ENCODE data around the gene ARHGAP22. TPM values are rescaled to one million over a fixed set of nuclear protein-coding genes. Genes with fewer than 3 reads are reported as not detected.
A peak's percentile ranks its signal among the peaks of the same experiment; 100 is the strongest.

Gene ARHGAP22
- polyA plus RNA-seq, 1 of the 3 experiments (the other 2 are of a cell fraction) = 12.4 TPM

DNA sequence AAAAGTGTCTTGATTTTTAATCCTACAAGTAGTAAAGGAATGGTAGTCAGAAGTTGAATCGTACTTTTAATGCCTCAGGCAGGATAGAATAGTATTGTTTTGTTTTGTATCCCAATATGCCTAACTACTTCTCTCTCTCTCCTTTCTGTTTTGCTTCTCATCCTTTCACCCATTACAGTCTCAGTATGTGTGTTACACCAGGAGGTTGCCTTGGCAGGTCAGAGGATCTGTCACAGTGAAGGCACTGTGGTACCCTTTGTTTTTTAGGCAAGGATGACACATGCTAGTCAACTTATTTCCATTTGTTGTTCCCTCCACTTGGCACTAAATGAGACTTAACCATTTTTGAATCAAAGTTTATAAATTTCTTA lies 204.0 kb downstream of the ARHGAP22 start:
- Histone ChIP-seq H3K79me2 (ENCODE audit: insufficient read depth) (peaks cover 75% of the 10 kb centered on the region), H3K9ac (no peak overlapping the region), H3K36me3 (replicated peaks in 1 of 2; ENCODE audit: control insufficient read depth in 1 of 2, insufficient read depth in 2 of 2, low read length in 1 of 2) (peaks cover 5 to 8% of the 10 kb centered on the region in 2 experiments), H3K27me3 (ENCODE audit: insufficient read depth) (no peaks in the 10 kb centered on the region), H3K4me3 (ENCODE audit: low read depth in 2 of 2, low read length in 1 of 2) (no peak overlapping the region), H2AFZ (ENCODE audit: low read depth) (no peak overlapping the region), H4K20me1 (ENCODE audit: insufficient read depth) (0 out of 2 replicates have a peak, but pooled peaks cover 7% of the 10 kb centered on the region), H3K27ac (ENCODE audit: low read depth in 2 of 2, low read length in 1 of 2) (peak overlapping the region in 1 of 2 experiments; percentile 57; a peak in 2 of 4 replicates), H3K4me2 (no peak overlapping the region), H3K9me2 (no peaks in the 10 kb centered on the region), H3F3A (replicated peaks; ENCODE audit: insufficient read depth) (peaks cover 5% of the 10 kb centered on the region), H3K4me1 (ENCODE audit: control insufficient read depth in 1 of 2, insufficient read depth in 2 of 2, low read depth in 1 of 2, low read length in 1 of 2) (peaks cover 9% of the 10 kb centered on the region in 2 experiments), H3K9me3 (no peaks in the 10 kb centered on the region)
- WGBS (ENCODE audit: low lambda C conversion rate) = 94% methylated on average over 1 of the region's 1 CpG
- ChIA-PET CTCF (no interaction called here), POLR2A (no interaction called here)
- no peak for TF ChIP-seq RXRA (IDR thresholded peaks at IDR 0.05; ENCODE audit: borderline replicate concordance, low read depth)
- no peak for TF ChIP-seq TAF1 (IDR thresholded peaks at IDR 0.05; ENCODE audit: borderline replicate concordance, low read depth, low read length)
- no peak for TF ChIP-seq FOXM1 (IDR thresholded peaks at IDR 0.05; ENCODE audit: low read depth)
- TF ChIP-seq, protein P1, sequence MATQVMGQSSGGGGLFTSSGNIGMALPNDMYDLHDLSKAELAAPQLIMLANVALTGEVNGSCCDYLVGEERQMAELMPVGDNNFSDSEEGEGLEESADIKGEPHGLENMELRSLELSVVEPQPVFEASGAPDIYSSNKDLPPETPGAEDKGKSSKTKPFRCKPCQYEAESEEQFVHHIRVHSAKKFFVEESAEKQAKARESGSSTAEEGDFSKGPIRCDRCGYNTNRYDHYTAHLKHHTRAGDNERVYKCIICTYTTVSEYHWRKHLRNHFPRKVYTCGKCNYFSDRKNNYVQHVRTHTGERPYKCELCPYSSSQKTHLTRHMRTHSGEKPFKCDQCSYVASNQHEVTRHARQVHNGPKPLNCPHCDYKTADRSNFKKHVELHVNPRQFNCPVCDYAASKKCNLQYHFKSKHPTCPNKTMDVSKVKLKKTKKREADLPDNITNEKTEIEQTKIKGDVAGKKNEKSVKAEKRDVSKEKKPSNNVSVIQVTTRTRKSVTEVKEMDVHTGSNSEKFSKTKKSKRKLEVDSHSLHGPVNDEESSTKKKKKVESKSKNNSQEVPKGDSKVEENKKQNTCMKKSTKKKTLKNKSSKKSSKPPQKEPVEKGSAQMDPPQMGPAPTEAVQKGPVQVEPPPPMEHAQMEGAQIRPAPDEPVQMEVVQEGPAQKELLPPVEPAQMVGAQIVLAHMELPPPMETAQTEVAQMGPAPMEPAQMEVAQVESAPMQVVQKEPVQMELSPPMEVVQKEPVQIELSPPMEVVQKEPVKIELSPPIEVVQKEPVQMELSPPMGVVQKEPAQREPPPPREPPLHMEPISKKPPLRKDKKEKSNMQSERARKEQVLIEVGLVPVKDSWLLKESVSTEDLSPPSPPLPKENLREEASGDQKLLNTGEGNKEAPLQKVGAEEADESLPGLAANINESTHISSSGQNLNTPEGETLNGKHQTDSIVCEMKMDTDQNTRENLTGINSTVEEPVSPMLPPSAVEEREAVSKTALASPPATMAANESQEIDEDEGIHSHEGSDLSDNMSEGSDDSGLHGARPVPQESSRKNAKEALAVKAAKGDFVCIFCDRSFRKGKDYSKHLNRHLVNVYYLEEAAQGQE (IDR thresholded peaks at IDR 0.05; ENCODE audit: low read depth, low read length) = no peak
- no peak for TF ChIP-seq FOSL2 (IDR thresholded peaks at IDR 0.05; ENCODE audit: borderline replicate concordance, low read depth)
- no peak for TF ChIP-seq RCOR1 (IDR thresholded peaks at IDR 0.05; ENCODE audit: low read length)
- TF ChIP-seq GABPA (IDR thresholded peaks at IDR 0.05; ENCODE audit: low read depth) = no peak
- TF ChIP-seq NRF1 (IDR thresholded peaks at IDR 0.05; ENCODE audit: low read depth, low read length) = no peak
- TF ChIP-seq, protein P2, sequence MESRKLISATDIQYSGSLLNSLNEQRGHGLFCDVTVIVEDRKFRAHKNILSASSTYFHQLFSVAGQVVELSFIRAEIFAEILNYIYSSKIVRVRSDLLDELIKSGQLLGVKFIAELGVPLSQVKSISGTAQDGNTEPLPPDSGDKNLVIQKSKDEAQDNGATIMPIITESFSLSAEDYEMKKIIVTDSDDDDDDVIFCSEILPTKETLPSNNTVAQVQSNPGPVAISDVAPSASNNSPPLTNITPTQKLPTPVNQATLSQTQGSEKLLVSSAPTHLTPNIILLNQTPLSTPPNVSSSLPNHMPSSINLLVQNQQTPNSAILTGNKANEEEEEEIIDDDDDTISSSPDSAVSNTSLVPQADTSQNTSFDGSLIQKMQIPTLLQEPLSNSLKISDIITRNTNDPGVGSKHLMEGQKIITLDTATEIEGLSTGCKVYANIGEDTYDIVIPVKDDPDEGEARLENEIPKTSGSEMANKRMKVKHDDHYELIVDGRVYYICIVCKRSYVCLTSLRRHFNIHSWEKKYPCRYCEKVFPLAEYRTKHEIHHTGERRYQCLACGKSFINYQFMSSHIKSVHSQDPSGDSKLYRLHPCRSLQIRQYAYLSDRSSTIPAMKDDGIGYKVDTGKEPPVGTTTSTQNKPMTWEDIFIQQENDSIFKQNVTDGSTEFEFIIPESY (IDR thresholded peaks at IDR 0.05; ENCODE audit: borderline replicate concordance, low read depth) = no peak
- TF ChIP-seq, protein P3, sequence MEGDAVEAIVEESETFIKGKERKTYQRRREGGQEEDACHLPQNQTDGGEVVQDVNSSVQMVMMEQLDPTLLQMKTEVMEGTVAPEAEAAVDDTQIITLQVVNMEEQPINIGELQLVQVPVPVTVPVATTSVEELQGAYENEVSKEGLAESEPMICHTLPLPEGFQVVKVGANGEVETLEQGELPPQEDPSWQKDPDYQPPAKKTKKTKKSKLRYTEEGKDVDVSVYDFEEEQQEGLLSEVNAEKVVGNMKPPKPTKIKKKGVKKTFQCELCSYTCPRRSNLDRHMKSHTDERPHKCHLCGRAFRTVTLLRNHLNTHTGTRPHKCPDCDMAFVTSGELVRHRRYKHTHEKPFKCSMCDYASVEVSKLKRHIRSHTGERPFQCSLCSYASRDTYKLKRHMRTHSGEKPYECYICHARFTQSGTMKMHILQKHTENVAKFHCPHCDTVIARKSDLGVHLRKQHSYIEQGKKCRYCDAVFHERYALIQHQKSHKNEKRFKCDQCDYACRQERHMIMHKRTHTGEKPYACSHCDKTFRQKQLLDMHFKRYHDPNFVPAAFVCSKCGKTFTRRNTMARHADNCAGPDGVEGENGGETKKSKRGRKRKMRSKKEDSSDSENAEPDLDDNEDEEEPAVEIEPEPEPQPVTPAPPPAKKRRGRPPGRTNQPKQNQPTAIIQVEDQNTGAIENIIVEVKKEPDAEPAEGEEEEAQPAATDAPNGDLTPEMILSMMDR (IDR thresholded peaks at IDR 0.05) = no peak
- TF ChIP-seq POLR2AphosphoS5 (IDR thresholded peaks at IDR 0.05; ENCODE audit: low read depth, low read length) = no peak
- TF ChIP-seq FOXJ3 (CRISPR knock-in tag; IDR thresholded peaks at IDR 0.05) = no peak
- no peak for DNase-seq
